Endothelial cell of umbilical vein (primary cell): ENCODE results near the gene RUBCN.
"Not testable (repeated sequence)": the region's sequence is repeated elsewhere in the genome, so short reads cannot be mapped to it uniquely, and the experiment has no call there.

Experiments used
- CTCF ChIP-seq, 2 donors: IDR thresholded peaks; 1 replicate in 1 of 2; 2 replicates in 1 of 2; pipeline ENCODE4 v1.5.1; 2011; ENCODE audit warnings: low read length in 2 of 2, mild to moderate bottlenecking in 2 of 2, moderate library complexity in 2 of 2, control low read depth in 1 of 2, inconsistent platforms in 1 of 2, low read depth in 1 of 2; ENCODE audit not compliant: insufficient read depth in 1 of 2; ENCODE audit errors: extremely low read depth in 1 of 2
- EZH2 ChIP-seq: IDR thresholded peaks from 2 replicates; pipeline ENCODE4 v1.6.1; 2012; ENCODE audit warnings: borderline replicate concordance, low read depth, mild to moderate bottlenecking, moderate library complexity, low read length, inconsistent platforms; ENCODE audit not compliant: severe bottlenecking
- GATA2 ChIP-seq: IDR thresholded peaks from 2 replicates; pipeline ENCODE4 v1.7.0; 2011; ENCODE audit warnings: low read depth, mild to moderate bottlenecking, moderate library complexity, mixed read lengths, low read length; ENCODE audit not compliant: insufficient read length, insufficient read depth
- JUN ChIP-seq: IDR thresholded peaks from 2 replicates; pipeline ENCODE4 v1.6.1; 2011; ENCODE audit warnings: borderline replicate concordance, low read depth; ENCODE audit not compliant: insufficient read length, insufficient read depth
- MAX ChIP-seq: IDR thresholded peaks from 2 replicates; pipeline ENCODE4 v1.6.1; 2011; ENCODE audit not compliant: insufficient read depth, insufficient read length
- MYC ChIP-seq: IDR thresholded peaks from one replicate; pipeline ENCODE4 v1.6.1; 2011; ENCODE audit warnings: mild to moderate bottlenecking, low read depth, low read length
- POLR2A ChIP-seq: IDR thresholded peaks from 2 replicates; pipeline ENCODE4 v1.6.1; 2012; ENCODE audit warnings: low read depth, mild to moderate bottlenecking, control low read depth, low read length
- POLR2AphosphoS5 ChIP-seq: IDR thresholded peaks from 2 replicates; pipeline ENCODE4 v1.6.1; 2012; ENCODE audit warnings: low read depth, mild to moderate bottlenecking, control low read depth, low read length, moderate library complexity; ENCODE audit not compliant: insufficient read depth

GRCh38 chr3:197663367-197664140 lies 73.2 kb downstream of the RUBCN start:
- not testable (repeated sequence) for TF ChIP-seq CTCF (IDR thresholded peaks at IDR 0.05; ENCODE audit: extremely low read depth in 1 of 2, insufficient read depth in 1 of 2, low read depth in 1 of 2, low read length in 2 of 2); EZH2; POLR2AphosphoS5; POLR2A; GATA2; MYC; MAX; JUN
